Stimulated activated CD4-positive, alpha-beta T cell treated with anti-CD3 and anti-CD28 coated beads, Interleukin-4, amount 100 ng/mL, for 1 hour (primary cell): ENCODE measurements around the gene CCL21.
"Not testable (repeated sequence)": the region's sequence is repeated elsewhere in the genome, so short reads cannot be mapped to it uniquely, and the experiment has no call there.

ENCODE experiments used
- DNase-seq: peaks from one replicate; pipeline ENCODE4 v3.0.0-alpha.2; 2020

CCL21 gene, protein sequence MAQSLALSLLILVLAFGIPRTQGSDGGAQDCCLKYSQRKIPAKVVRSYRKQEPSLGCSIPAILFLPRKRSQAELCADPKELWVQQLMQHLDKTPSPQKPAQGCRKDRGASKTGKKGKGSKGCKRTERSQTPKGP

DNA sequence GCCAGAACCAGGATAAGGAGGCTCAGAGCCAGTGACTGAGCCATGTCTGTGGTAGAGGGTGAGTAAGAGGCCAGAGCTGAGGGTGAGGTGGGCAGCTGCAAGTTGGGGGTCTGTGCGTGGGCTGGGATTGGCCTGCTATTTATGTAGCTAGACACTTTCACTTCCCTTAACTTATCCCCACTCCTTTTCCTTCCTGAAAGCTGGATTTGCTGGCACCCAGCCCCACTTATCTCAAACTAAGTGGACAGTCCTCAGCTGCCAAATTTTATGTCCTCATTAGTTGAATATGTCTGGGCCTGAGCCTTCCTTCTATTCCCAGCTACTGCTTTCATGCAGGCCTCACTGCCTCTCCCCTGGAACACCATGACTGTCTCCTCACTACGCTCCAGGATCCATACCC, at the start of gene CCL21:
TSS of gene CCL21 (minus strand) at position 114 of the 400 bp plus-strand sequence. CDS start at position 44, 70 bp downstream.
- DNase-seq: no peak

DNA sequence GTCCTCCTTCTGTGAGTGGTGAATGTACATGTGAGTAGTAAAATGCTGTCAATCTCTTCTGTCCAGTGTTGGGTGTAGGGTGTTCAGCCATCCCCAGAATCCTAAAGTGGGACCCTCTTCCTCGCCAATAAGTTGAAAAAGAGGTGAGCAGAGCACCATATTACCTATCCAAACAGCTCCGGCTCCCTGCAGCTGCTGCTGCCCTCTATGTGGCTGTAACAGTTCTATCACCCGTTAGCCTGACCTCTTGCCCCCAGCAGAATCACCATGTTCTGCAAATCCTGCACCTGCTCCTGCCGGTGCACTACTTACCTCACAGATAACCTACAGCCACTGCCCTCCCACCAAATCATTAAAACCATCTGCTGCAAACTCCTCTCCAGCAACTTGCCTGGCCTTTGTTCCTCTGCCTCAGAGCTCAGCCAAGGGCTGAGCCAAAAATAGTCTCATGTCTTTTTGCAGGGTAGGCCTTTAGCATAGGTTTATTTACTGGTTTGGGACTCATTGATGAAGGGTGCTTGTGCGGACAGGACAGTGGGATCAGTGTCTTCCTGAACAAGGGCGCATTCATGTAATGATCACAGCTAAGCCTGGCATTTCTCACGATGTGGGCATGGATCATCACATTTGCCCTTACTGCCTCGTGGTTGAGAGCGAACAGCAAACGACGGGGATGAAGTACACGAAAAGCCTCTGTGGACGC, 49.6 kb upstream of the CCL21 start:
- no peak for DNase-seq

DNA sequence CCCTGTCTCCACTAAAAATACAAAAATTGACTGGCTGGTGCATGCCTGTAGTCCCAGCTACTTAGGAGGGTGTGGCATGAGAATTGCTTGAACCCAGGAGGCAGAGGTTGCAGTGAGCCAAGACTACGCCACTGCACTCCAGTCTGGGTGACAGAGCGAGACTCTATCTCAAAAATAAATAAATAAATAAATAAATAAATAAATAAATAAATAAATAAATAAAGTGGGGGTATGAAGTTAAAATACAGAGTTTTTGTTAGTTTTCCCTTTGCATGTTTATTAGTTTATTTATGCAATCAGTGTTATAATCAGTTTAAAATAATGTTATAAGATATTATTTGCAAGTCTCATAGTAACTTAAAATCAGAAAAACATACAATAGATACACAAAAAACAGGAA, 40.4 kb upstream of the CCL21 start:
- not testable (repeated sequence) for DNase-seq

DNA sequence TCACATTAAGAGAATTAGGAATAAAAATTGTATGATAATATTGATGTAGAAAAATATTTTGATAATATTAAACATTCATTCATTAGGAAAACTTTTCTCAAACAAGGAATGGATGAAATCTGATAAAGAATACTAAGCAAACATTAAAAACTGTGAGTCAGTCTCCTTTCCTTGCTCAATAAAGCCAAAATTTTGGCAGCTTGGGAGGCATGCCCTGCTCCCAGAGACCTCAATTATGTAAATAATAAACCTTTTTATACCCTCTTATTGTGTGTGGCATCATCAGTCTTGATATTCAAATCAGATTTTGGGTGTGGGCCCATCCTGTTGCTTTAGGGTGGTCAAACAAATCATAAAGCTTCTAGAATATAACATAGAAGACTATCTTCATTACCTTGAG, 36.6 kb upstream of the CCL21 start:
- no peak for DNase-seq

DNA sequence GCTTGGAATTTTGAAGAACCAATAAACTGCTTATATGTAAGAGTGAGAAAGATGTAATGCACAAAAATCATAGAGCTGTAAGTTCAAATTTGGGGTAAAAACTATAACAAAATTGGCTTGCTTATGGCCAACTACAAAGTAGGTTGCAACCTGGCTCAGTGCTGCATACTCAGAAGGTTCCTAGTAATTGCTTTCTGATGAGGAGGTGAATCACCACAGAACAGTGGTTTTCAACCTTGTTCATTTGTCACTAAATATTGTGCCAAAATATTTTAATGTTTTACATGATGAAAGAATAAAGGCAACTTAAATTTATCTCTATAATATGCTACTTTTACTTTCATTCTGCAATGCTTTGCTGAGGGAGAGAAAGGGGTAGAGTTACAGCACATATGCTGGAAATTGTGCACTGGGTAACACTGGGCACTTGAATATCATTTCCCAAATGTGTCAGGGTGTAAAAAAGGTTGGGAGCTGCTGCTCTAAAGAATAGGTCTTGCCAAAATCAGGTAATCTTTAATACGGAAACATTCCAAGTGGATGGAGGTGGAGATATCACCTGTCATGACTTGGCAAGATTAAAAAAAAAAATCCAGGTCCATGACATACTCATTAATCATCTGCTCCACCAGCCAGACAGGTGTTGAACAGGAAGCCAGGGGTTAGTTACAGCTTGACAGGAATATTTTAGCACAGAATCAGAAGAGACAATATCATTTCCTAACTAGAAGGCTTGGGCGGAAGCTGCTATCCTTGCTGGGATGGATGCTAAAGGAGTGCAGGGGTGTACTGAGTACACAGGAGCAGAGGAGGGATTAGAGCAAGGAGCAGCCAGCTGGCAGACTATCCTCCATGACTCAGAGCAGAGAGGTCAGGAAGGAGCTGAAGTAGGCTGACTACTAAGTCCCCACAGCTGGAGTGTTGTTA, 34.6 kb upstream of the CCL21 start:
- DNase-seq: no peak

DNA sequence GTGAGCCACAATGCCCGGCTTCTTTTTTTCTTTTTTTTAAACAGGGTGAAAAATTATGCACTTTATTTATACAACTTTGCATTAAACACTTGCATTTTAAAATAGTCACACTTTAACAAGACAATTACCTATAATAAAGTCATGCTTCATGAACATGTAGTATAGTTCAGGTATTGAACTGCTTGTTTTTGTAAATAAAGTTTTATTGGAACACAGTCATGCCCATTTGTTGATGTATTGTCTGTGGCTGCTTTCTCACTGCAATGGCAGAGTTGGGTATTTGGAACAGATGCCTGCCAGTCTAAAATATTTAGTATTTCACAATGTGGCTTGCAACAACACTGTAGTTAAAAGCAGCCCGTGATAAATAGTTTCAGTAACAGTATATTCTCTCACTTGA, 32.8 kb upstream of the CCL21 start:
- DNase-seq: no peak

DNA sequence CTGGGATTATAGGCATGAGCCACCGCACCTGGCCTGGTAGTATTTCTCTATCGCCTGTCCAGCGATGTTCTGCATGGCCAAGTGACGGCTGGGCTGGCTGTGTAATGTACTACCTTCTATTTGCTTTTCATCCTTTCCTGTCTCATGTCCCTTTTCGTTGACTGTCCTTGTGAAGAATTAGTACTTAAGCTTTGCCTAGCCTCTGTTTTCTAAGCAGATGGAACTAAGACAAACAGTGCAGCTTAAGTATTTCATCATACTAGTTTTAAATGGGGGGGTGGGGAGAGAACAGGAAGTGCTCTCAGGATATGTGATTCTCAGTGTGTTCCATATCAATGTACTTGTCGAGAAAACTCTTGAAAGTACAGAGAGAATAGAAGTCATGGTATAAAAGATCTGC, 31.7 kb upstream of the CCL21 start:
- DNase-seq: no peak

DNA sequence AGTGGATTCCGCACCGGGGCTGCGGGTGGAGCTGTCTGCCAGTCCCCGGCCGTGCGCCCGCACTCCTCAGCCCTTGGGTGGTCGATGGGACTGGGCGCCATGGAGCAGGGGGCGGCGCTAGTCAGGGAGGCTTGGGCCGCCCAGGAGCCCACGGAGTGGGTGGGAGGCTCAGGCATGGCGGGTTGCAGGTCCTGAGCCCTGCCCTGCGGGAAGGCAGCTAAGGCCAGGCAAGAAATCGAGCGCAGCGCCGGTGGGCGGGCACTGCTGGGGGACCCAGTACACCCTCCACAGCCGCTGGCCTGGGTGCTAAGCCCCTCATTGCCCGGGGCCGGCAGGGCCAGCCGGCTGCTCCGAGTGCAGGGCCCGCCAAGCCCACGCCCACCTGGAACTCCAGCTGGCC, 30.2 kb upstream of the CCL21 start:
- DNase-seq: not testable (repeated sequence)

DNA sequence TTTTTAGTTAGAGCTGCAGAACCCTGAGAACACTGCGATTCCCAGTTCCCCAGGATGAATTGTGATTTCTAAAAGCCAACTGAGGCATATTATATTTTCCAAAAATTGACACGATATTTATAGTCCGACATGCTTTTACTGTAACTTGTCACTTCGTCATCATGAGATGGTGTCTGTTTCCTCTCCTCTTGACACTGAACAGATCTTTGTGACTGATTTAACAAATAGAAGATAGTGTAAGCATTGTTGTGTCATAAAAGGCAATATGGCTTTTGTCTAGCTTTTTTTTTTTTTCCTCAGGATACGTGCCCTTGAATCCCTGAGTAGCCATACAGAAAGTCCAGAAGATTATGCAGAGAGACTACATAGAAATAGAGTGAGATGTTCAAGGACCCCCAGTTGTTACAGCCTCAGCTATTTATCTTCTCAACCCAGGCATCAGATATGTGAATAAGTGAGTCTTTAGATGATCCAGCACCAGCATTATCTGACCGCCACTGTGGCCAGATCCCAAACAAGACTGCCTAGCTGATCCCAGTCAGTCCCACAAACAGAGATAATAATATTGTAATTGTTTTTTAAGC, 27.8 kb upstream of the CCL21 start:
- DNase-seq: no peak

DNA sequence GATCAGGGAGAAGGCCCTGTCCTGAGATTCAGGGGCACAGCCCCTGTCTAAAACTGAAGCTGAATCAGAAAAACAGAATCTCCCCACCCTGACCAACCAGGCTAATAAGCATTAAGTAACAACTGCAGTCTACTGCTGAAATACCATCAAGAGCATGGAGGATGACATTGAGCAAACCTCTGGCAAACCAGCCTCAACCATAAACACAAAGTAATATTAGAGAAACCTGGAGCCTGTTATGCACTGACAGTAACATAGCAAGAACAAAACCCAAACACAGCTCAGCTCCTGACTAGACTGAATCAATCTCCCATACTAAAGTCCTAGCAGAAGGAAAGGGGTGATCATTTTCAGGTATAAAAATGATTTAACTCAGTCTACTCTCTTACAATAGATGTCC, 24.8 kb upstream of the CCL21 start:
- DNase-seq: no peak

DNA sequence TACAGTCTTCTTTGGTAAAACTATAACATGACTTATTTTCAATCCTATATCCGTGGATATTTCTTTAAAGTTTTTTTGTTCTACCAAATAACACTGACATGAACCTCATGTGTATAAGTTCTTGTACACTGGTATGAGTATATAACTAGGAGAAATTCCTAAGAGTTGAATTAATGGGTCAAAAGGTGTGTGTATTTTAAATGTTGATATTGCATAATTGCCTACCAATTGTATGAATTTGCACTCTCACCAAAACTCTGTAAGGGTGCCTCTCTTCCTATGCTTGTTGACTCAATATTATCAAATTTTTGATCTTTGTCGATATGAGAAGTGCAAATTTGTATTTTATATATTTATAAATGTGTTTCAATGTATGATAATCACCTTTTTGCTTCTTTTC, 22.9 kb upstream of the CCL21 start:
- no peak for DNase-seq

DNA sequence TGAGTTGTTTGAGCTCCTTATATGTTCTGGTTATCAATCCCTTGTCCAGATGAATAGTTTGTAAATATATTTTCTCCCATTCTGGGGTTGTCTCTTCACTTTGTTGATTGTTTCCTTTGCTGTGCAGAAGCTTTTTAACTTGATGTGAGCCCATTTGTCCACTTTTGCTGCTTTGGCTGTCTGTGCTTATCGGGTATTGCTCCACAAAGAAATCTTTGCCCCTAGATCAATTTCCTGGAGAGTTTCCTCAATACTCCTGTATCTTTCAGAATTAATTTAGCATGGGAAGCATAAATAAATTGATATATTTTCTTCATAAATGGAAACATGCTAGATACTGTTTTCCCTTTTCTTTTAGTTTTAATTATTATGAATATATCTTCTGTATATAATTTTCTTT, 22.5 kb upstream of the CCL21 start:
- no peak for DNase-seq

DNA sequence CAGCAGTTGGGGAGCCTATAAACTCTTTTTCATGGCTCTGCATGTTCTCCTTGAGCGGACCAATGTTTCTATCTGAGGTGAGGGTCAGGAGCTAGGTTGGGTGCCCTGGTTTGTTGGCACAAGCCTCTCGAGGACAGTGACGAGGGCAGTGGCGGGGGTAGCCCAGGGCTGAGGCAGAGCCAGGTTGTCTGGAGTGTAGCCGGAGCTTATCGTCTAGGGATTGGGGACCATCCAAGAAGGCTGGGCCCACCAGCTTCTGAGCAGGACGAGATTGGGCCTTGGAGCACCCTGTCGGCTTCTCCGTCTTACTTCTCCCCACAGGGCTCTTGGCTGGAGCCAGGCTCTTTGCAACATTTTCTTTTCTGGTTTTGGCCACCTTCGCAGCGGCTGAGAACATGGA, 13.2 kb upstream of the CCL21 start:
- no peak for DNase-seq

DNA sequence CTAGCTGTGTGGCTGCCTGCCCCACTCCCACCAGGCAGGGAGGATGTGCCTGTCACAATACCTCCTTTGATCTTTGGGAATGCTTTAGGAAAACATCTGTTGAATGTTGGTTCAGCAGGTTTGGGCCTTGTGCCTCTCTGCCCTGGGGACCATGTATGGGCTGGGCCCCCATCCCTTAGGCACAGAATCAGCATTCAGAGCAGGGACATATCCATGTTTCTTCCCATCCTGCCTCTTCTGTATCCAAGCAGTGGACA, 9.8 kb upstream of the CCL21 start:
- not testable (repeated sequence) for DNase-seq

DNA sequence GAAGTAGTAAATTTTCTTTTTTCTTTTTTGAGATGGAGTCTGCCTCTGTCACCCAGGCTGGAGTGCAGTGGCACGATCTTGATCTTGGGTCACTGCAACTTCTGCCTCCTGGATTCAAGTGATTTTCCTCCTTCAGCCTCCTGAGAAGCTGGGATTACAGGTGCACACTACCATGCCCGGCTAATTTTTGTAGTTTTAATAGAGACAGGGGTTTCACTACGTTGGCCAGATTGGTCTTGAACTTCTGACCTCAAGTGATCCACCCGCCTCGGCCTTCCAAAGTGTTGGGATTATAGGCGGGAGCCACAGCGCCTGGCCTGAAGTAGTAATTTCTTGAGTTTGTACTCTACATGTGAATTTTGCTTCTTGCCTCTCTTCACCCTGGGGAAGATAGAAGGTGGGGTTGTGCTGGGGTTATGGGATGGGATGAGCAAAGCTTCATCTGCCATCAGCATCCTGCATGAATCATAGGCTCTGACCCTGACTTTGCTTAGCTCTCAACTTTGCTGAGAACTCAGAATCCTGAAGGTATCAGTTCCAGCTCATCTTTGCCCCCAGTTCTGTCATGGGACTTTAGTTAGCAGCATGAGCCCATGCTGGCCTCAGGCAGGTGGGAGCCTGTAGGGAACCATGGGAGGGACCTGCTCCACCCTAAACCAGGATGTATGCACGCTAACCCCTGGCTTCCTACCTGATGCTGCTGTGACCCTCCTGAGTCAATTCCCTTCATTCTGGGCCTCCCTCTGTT, 9.3 kb upstream of the CCL21 start:
- DNase-seq: no peak

DNA sequence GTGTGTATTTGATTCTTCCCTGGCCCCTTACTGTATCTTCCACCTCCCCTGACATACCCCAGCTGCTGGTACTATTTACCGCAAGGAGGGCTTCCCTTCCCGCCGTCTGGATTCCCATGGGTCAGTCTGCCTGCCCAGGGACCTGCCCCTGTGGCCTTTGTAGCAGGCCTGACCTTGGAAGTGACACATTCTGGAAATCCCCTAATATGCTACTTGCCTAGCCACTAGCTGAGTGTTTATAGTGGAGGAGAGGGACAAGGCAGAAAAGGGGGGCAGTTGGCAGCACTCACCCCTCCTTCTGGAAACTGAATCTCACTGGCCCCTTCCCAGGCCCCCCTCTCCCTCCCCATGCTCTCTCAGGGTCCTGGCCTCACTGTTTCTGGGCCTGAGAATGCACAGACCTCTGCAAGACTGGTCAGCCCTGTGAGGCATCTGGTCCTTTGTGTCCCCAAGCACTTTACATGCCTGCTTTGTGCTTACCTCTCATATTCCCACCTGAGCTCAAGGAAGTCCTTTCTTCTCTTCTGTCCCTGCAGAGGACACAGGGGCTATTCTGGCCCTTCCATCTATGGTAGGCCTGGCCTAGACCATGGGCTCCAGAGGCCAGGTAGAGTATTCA, 8.2 kb upstream of the CCL21 start:
- DNase-seq: no peak

DNA sequence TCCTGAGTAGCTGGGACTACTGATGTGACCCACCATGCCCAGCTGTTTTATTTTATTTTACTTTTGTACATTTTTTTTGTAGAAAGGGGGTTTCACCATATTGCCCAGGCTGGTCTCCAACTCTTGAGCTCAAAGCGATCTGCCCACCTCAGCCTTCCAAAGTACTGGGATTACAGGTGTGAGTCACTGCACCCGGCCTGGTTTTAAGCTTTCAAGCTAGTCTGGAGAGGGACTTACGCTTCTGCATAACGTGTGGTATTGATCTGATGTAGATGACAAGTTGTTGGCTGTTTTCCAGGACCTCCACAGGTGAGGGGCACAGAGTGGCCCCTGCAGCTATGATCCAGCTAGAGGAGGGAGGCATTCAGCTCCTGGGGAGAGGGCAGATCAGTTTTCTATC, 6.8 kb upstream of the CCL21 start:
- no peak for DNase-seq

DNA sequence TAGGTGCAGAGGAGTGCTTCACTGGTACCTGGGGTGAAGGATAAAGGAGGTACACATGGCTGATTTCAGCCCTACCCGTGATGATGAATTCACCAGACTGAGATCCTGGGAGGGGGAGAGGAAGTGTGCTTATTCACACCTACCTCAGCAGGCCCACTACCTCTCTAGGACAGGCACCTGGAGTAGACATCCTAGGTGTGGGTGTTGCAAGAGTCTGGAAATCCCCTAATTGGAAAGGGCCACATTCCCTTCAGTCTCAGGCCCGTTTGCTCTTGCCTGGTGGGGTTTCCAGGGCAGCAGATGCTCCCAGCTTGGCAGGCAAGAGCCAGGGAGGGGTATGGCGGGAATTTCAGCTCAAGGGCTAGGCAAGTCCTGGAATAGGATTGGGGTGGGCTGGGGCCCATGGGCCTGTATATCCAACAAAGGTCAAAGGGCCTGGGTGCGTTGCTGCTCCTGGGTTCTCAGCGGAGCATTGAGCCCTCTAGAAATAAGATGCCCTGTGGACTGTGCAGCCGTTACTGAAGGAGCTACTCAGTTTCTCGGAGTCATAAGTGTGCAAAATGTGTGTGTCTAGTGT, 5.8 kb upstream of the CCL21 start:
- DNase-seq: no peak

DNA sequence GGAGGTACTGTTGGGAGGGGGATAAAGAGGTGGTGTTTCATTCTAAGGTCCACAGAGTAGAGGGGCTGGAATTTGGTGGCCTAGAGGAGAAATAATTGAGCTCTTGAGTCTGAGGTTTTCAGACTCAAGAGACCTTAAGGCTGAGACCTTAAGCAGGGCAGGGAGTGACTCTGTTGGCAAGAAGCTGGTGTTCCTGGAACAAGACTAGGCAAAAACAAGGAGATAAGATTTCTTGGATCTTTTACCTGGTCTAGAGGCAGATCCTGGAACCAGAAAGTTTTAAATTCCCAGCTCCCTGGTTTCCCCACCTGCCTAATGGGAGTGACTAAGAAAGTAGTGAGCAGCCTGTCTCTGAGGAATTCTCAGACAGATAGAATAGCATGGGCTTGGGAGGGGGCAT, 4.1 kb upstream of the CCL21 start:
- no peak for DNase-seq

DNA sequence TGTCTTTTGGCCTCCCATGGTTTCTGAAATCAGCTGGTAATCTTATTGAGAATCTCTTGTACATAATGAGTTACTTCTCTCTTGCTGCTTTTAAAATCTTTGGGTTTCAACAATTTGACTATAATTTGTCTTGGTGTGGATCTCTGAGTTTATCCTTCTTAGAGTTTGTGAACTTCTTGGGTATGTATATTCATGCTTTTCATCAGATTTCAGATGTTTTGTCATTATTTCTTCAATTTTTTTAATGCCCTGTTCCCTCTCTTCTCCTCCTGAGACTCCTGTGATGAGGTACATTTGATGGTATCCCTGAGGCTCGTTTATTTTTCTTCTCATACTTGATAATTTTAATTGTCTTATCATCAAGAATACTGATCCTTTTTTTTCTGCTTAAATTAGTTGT, 2.2 kb upstream of the CCL21 start:
- DNase-seq: no peak

DNA sequence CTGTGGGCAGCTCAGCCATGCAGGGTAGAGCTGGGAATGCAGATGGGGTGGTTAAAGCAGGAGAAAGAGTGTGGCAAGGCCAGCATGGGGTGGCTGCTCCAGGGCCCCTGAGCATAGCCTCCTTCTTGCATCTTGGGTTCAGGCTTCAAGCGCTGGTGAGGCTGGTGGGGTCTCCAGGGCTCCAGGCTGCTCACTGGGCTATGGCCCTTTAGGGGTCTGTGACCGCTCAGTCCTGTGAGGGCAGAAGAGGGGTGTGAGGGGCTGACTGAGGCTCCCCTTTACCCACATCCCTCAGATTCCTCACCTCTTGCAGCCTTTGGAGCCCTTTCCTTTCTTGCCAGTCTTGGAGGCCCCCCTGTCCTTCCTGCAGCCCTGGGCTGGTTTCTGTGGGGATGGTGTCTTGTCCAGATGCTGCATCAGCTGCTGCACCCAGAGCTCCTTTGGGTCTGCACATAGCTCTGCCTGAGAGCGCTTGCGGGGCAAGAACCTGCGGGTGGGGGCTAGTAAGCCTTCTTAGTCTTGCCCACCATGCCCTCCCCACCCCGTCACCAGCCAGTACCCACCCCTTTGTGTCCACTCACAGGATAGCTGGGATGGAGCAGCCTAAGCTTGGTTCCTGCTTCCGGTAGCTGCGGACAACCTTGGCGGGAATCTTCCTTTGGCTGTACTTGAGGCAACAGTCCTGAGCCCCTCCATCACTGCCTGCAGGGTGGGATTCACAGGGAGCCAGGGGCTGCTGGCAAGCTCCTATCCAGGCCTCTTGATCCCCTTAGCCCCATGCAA, 549 bp downstream of the CCL21 start:
- DNase-seq: no peak

DNA sequence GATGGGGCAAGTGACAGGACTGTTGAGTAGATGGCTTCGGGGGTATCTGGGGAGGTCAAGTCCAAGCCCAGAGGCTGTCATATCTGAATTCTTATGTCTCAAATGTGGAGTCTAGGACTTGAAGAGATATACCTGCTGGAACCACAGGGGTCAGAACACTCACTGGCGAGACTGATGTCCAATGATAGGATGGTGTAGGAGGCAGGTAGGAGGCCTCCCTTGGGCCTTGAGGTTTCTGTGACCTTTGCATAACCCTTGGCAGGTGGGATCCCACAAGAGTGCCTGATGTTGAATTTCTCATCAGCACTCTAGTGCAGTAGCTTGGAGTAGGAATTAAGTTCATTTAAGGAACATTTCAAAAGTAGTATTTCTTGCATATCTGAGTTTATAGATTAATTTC, 2.8 kb downstream of the CCL21 start:
- no peak for DNase-seq
